CD4-positive, CD25-positive, alpha-beta regulatory T cell (primary cell): ENCODE measurements around the gene PDZD8. TPM values are rescaled to one million over a fixed set of nuclear protein-coding genes. Genes with fewer than 3 reads are reported as not detected.

Experiments
- ATAC-seq, 2 donors: fragments of 150-1000 bp; cut with Tn5 transposase; one replicate each; pipeline ENCODE4 v1.10.0; 2021; ENCODE audit warnings: low read depth in 2 of 2, moderate number of reproducible peaks in 2 of 2, moderate library complexity in 1 of 2
- DNase-seq, 3 donors: peaks; one replicate each; pipeline versions ENCODE4 v3.0.0 to v3.0.0-alpha.2; 2012 to 2022; ENCODE audit warnings: mixed read lengths in 1 of 3
- H3K27ac ChIP-seq: one replicate; pipeline ENCODE4 v1.7.0; 2013; ENCODE audit warnings: mild to moderate bottlenecking, low read length; ENCODE audit not compliant: insufficient read depth, poor library complexity, severe bottlenecking
- H3K27me3 ChIP-seq: one replicate; pipeline ENCODE4 v1.7.0; 2013; ENCODE audit warnings: low read length; ENCODE audit not compliant: control insufficient read depth, insufficient read depth
- H3K36me3 ChIP-seq: one replicate; pipeline ENCODE4 v1.7.0; 2013; ENCODE audit warnings: mild to moderate bottlenecking, low read length, moderate library complexity; ENCODE audit not compliant: control insufficient read depth, insufficient read depth
- H3K4me1 ChIP-seq: 2 replicates; pipeline ENCODE4 v1.7.0; 2013; ENCODE audit warnings: mild to moderate bottlenecking, low read length; ENCODE audit not compliant: insufficient read depth, control insufficient read depth, poor library complexity, severe bottlenecking
- H3K4me3 ChIP-seq: one replicate; pipeline ENCODE4 v1.7.0; 2013; ENCODE audit warnings: low read depth, mild to moderate bottlenecking, low read length, moderate library complexity
- H3K9me3 ChIP-seq, 2 experiments: 1 replicate in 1 of 2; 2 replicates in 1 of 2; pipeline ENCODE4 v1.7.0; 2013; ENCODE audit warnings: low read length in 2 of 2, mild to moderate bottlenecking in 1 of 2, moderate library complexity in 1 of 2; ENCODE audit not compliant: control insufficient read depth in 2 of 2
- H3K27ac Mint-ChIP-seq, 3 donors: one replicate each; pipeline ENCODE4 v1.8.0; 2020 to 2022; ENCODE audit warnings: mild to moderate bottlenecking in 3 of 3, mixed read lengths in 3 of 3, moderate library complexity in 2 of 3
- H3K27me3 Mint-ChIP-seq: one replicate; pipeline ENCODE4 v1.8.0; 2022; ENCODE audit warnings: mild to moderate bottlenecking, mixed read lengths
- H3K36me3 Mint-ChIP-seq: one replicate; pipeline ENCODE4 v1.8.0; 2020; ENCODE audit warnings: mixed read lengths
- H3K4me1 Mint-ChIP-seq, 4 donors: one replicate each; pipeline ENCODE4 v1.8.0; 2020 to 2022; ENCODE audit warnings: mixed read lengths in 4 of 4, mild to moderate bottlenecking in 1 of 4
- H3K4me3 Mint-ChIP-seq, 4 donors: one replicate each; pipeline ENCODE4 v1.8.0; 2020 to 2022; ENCODE audit warnings: mild to moderate bottlenecking in 4 of 4, mixed read lengths in 4 of 4, moderate library complexity in 3 of 4
- H3K9me3 Mint-ChIP-seq, 7 donors: one replicate each; pipeline ENCODE4 v1.8.0; 2020 to 2022; ENCODE audit warnings: mixed read lengths in 7 of 7, mild to moderate bottlenecking in 3 of 7, moderate library complexity in 2 of 7
- polyA plus RNA-seq, 4 donors: library from polyadenylated mRNA; unstranded; fragments of 300-500 nt; fragmentation: Illumina TruSeq; gene quantifications; one replicate each; pipeline ENCODE4 v1.2.3, GENCODE V29; 2021
- total RNA-seq: library from RNA; stranded (reverse); gene quantifications from one replicate; pipeline ENCODE4 v1.2.3, GENCODE V29; 2022

Gene PDZD8
- total and polyA plus RNA-seq, 5 donors from 2014 or later: 3.1 to 30.4 (median 8.4) TPM

DNA sequence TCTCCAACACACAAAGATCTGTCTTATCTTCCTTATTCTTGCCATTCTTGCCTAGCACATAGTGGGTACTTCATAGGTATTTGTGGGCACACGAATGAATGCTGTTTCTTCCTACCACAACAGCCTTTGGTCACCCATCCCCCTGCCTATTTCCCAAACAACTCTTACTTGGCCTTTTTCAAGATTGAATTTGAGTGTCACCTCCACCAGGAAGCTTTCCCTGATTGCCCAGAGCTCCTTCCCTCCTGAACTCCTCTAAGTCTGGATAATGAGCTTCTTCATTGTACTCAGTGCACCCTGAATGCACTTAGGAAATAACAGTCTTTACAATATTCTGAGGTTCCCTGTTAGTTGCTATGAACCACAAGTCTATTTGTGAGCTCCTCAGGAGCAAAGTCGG is 11.6 kb upstream of the PDZD8 start:
- Histone ChIP-seq H3K27me3 (peaks cover 33% of the 10 kb centered on the region), H3K27ac (no peak overlapping the region), H3K9me3 (no peaks in the 10 kb centered on the region), H3K36me3 (no peaks in the 10 kb centered on the region), H3K4me1 (no peaks in the 10 kb centered on the region), H3K4me3 (no peak overlapping the region)
- H3K4me3 Mint-ChIP-seq: no peak overlapping the region
- H3K4me1 Mint-ChIP-seq: no peaks in the 10 kb centered on the region
- ATAC-seq: no peak
- no peaks in the 10 kb centered on the region for H3K36me3 Mint-ChIP-seq
- DNase-seq: no peak
- H3K27ac Mint-ChIP-seq: no peak overlapping the region
- peaks cover 65% of the 10 kb centered on the region for H3K27me3 Mint-ChIP-seq
- peaks cover 0 to 5% (median 0%) of the 10 kb centered on the region in 7 donors for H3K9me3 Mint-ChIP-seq

DNA sequence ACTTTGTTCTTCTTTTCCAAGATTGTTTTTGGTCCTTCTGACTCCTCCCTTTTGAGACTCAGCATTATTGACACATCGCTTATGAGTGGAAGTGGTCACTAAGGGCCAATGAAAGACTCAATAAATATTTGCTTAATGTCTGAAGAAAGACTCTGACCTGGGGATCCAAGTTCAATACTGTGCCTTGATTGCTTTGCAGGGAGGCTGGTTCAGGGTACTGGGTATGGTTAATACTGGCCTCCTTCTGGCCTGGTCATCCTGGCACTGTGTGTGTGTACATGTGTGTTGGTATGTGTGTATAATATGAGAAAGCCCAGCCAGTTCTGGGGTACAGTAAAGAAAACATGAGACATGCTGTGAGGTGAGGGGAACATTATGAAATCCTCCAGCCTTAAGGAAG is 7.6 kb upstream of the PDZD8 start:
- ATAC-seq (no peak), DNase-seq (no peak)
- H3K27me3 ChIP-seq: peaks cover 38% of the 10 kb centered on the region
- H3K36me3 ChIP-seq: no peaks in the 10 kb centered on the region
- H3K4me1 ChIP-seq: no peaks in the 10 kb centered on the region
- no peak overlapping the region for H3K4me3 ChIP-seq
- Mint-ChIP-seq H3K4me1 (no peaks in the 10 kb centered on the region), H3K27ac (no peak overlapping the region), H3K4me3 (no peak overlapping the region), H3K27me3 (peaks cover 81% of the 10 kb centered on the region), H3K9me3 (peaks cover 0 to 6% (median 0%) of the 10 kb centered on the region in 7 donors), H3K36me3 (no peaks in the 10 kb centered on the region)
- no peak overlapping the region for H3K27ac ChIP-seq
- H3K9me3 ChIP-seq: no peaks in the 10 kb centered on the region

DNA sequence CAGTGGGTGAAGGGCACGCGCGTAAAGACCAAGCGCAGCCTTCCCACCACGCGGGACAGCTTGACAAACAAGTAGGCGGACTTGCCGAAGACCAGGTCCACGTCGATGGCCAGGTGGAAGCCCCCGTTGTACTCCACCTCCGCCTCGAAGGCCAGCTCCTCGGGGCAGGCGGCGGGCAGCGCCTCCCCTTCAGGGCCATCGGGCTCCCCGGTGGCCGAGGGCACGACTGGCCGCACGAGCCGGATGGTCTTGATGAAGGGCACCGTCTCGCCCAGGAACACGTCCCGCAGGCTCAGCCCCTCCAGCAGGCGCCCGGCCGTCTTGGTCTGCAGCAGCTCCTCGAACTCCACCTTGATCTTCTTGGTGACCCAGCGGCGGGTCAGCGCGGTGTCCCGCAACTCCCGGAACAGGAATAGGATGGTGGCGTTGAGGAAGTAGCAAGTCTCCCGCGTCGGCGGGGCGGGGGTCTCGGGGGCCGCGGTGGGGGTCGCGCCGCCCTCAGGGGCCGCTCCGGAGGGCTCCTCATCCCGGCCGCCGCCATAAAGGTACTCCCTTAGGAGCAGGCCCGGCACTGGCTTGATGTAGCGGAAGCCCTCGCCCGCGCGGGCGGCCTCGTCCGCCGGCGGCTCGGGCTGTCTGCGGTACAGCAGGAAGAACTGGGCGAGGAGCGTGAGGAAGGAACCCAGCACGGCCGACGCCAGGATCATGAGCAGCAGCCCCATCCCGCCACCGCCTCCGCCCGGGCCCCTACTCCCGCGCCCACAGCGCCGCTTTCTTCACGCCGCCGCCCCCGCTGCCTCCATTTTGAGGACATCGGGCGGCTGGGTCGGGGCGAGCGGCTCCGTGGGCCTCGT is 507 bp downstream of the PDZD8 start:
- DNase-seq (peak; percentile 18 to 64 (median 24)), ATAC-seq (peak; percentile 30 to 38)
- Mint-ChIP-seq H3K27ac (peak overlapping the region; percentile 26 to 95 (median 86)), H3K4me1 (peaks cover 22 to 43% (median 33%) of the 10 kb centered on the region in 4 donors), H3K4me3 (peak overlapping the region; percentile 95 to 99 (median 97)), H3K27me3 (peaks cover 37% of the 10 kb centered on the region), H3K9me3 (peaks cover 0 to 4% (median 0%) of the 10 kb centered on the region in 7 donors), H3K36me3 (no peaks in the 10 kb centered on the region)
- Histone ChIP-seq H3K27me3 (peaks cover 16% of the 10 kb centered on the region), H3K4me1 (peaks cover 44% of the 10 kb centered on the region), H3K36me3 (no peaks in the 10 kb centered on the region), H3K9me3 (no peaks in the 10 kb centered on the region), H3K27ac (peak overlapping the region; percentile 73), H3K4me3 (peak overlapping the region; percentile 87)

DNA sequence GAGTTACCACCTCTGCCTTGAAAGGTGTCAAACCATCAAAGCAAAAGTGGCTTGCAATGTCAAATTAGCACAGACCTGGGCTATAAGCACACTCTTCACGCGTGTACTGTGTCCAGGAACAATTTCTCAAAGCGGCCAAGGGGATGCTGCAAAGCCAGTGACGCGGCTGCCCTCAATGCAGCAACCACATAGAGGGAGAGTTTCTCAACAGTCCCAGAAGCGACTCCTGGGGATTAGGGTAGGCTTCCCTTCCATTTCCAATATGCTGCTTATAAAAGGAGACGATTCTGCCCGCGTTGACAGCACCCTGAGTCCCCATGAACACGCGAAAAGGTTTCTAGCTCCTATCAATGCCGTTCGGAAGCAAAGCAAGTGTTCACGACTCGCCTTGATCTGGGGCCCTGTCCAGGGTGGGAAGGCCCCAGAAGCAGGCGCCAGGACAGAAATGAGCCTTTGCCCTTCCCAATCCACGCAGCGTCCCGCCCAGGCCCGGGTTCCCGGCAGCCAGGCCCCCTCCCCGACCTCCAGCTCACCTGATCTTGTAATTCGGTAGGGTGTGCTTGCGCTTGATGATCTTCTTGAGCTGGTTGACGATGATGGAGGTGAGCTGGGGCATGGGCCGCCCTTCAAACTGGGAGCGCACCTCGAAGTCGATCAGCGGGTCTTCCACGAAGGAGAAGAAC is 1.3 kb downstream of the PDZD8 start:
- Histone ChIP-seq H3K36me3 (no peaks in the 10 kb centered on the region), H3K4me1 (peaks cover 44% of the 10 kb centered on the region), H3K27ac (peak overlapping the region; percentile 35), H3K4me3 (peak overlapping the region; percentile 87), H3K9me3 (no peaks in the 10 kb centered on the region), H3K27me3 (peaks cover 9% of the 10 kb centered on the region)
- peaks cover 5% of the 10 kb centered on the region for H3K36me3 Mint-ChIP-seq
- peaks cover 29% of the 10 kb centered on the region for H3K27me3 Mint-ChIP-seq
- peaks cover 0 to 4% (median 0%) of the 10 kb centered on the region in 7 donors for H3K9me3 Mint-ChIP-seq
- ATAC-seq: peak; percentile 7 to 9
- H3K4me1 Mint-ChIP-seq: peaks cover 27 to 50% (median 39%) of the 10 kb centered on the region in 4 donors
- peak in 2 of 3 donors; percentile 37 to 52 for DNase-seq
- H3K27ac Mint-ChIP-seq: peak overlapping the region; percentile 80 to 95 (median 86)
- peak overlapping the region; percentile 95 to 99 (median 97) for H3K4me3 Mint-ChIP-seq

DNA sequence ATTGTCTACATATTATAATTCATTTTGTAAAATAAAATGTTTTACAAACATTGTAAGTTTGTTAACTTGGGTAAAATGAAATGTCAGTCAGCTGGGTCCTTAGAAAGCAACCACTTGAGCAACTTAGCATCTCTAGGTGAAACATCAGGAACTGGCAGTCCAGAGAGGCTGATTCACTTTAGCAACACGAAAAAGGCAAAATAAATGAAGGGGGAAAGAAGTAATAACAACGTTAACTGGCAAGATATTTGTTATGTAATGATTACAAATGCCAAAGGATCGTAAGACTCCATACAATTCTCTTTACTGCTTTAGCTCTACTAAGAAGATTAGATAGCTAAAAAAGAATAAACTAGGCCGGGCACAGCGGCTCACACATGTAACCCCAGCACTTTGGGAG is 5.0 kb downstream of the PDZD8 start:
- H3K36me3 ChIP-seq: no peaks in the 10 kb centered on the region
- peaks cover 46% of the 10 kb centered on the region for H3K4me1 ChIP-seq
- Mint-ChIP-seq H3K4me1 (peaks cover 43 to 79% (median 64%) of the 10 kb centered on the region in 4 donors), H3K27me3 (no peaks in the 10 kb centered on the region), H3K4me3 (peak overlapping the region in 3 of 4 donors; percentile 61 to 80 (median 63)), H3K27ac (peak overlapping the region in 1 of 3 donors; percentile 24), H3K9me3 (peaks cover 0 to 4% (median 0%) of the 10 kb centered on the region in 7 donors), H3K36me3 (peaks cover 8% of the 10 kb centered on the region)
- ATAC-seq (no peak), DNase-seq (no peak)
- no peaks in the 10 kb centered on the region for H3K9me3 ChIP-seq
- H3K27ac ChIP-seq: no peak overlapping the region
- no peaks in the 10 kb centered on the region for H3K27me3 ChIP-seq
- H3K4me3 ChIP-seq: no peak overlapping the region

DNA sequence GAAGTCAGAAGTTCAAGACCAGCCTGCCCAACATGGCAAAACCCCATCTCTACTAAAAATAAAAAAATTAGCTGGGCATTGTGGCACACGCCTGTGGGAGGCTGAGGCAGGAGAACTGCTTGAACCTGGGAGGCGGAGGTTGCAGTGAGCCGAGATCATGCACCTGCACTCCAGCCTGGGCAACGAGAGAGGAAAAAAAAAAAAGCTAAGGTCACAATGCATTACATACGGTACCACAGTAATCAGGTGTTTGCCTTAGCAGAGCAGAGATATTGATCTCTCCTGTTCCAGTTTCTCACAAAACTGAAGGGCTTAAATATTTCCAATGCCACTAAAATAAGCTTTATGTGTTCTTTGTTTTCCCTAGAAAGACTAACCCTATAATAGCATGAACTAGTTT is 7.5 kb downstream of the PDZD8 start:
- no peaks in the 10 kb centered on the region for H3K36me3 ChIP-seq
- no peaks in the 10 kb centered on the region for H3K27me3 ChIP-seq
- peak overlapping the region in 1 of 3 donors; percentile 52 for H3K27ac Mint-ChIP-seq
- peaks cover 8% of the 10 kb centered on the region for H3K36me3 Mint-ChIP-seq
- peaks cover 36% of the 10 kb centered on the region for H3K4me1 ChIP-seq
- H3K4me3 ChIP-seq: no peak overlapping the region
- peak overlapping the region in 3 of 4 donors; percentile 7 to 45 (median 11) for H3K4me3 Mint-ChIP-seq
- H3K9me3 Mint-ChIP-seq: no peaks in the 10 kb centered on the region
- no peak overlapping the region for H3K27ac ChIP-seq
- no peaks in the 10 kb centered on the region for H3K27me3 Mint-ChIP-seq
- no peaks in the 10 kb centered on the region for H3K9me3 ChIP-seq
- DNase-seq: no peak
- peaks cover 55 to 89% (median 72%) of the 10 kb centered on the region in 4 donors for H3K4me1 Mint-ChIP-seq
- no peak for ATAC-seq

DNA sequence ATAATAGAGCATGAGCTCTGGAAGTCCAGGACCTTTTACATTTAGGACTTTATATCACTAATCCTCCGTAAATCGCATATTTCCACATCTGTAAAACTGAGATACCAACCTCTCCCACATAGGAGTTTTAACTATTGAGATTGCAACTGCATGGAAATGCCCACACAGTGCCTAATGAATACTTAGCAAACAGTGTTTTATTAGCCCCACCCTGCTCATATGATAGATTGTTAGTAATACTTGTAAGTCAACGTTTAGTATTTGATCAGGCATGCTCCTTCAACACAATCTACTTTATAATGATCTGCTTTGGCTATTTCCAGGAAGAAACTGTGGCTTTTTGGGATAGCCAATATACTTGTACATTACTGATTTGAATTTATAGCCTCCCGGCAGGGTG is 8.5 kb downstream of the PDZD8 start:
- H3K4me3 ChIP-seq: no peak overlapping the region
- Mint-ChIP-seq H3K36me3 (peaks cover 8% of the 10 kb centered on the region), H3K9me3 (no peaks in the 10 kb centered on the region), H3K4me3 (peak overlapping the region in 1 of 4 donors; percentile 4), H3K27me3 (no peaks in the 10 kb centered on the region), H3K27ac (peak overlapping the region in 2 of 3 donors; percentile 63 to 70), H3K4me1 (peaks cover 48 to 84% (median 67%) of the 10 kb centered on the region in 4 donors)
- DNase-seq (no peak), ATAC-seq (no peak)
- no peak overlapping the region for H3K27ac ChIP-seq
- H3K36me3 ChIP-seq: no peaks in the 10 kb centered on the region
- peaks cover 28% of the 10 kb centered on the region for H3K4me1 ChIP-seq
- H3K27me3 ChIP-seq: no peaks in the 10 kb centered on the region
- H3K9me3 ChIP-seq: no peaks in the 10 kb centered on the region
